COR-L47 (cell line): Measurements from ENCODE around the gene CEBPZ.

Experiments
- DNase-seq: peaks from one replicate; lab custom pipeline; 2025; lab: John Stamatoyannopoulos, UW

CEBPZ gene

GRCh38 chr2:37180640-37181039 is 50.8 kb downstream of the CEBPZ start:
- DNase-seq: no peak

DNA sequence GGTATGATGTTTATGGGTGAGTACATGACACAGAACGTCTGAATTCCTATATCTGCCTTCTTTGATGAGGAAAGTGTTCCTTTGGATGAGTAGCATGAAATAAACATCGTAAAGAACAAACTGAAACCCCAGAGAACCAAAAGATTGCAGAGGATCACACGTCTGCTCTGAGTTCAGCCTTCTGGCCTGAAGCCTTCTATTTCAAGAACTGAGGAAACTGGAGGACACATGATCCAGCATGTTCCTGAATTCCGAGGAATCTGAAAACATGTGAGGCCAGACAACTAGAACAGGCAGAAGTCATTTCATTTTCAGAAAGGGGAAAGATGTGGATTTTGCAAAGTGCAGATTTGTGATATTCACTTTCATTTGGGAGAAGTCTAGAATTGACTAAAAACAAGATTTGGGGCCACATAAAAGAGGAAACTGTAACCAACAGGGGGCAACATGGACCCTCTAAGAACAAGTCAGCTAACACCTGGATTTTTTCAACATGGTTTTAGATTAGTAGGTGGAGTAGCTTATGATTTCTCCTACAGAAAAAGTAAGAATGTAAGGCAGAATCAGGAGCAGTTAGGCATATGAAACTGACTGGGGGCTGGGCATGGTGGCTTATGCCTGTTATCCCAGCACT is 51.3 kb downstream of the CEBPZ start:
- no peak for DNase-seq

DNA sequence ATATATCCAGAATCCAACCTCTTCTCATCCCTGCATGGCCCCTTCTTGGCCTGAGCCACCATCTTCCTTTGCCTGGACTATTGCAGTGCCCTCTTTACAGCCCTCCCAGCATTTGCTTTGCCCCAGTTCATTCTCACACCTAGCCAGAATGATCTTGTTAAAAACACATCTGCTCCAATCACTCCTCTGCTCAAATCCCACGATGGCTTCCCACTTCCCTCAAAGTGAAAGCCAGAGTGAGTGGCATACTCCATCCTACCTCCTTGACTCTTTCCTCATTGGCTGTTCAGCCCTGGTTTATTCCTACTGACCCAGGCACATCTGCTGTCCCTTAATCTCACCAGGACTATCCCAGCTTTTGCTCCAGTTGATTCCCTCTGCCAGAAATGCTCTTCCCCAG is 57.7 kb downstream of the CEBPZ start:
- no peak for DNase-seq

- DNase-seq: no peak
Measured at GRCh38 chr2:37171624-37171950, 59.8 kb downstream of the CEBPZ start.

DNA sequence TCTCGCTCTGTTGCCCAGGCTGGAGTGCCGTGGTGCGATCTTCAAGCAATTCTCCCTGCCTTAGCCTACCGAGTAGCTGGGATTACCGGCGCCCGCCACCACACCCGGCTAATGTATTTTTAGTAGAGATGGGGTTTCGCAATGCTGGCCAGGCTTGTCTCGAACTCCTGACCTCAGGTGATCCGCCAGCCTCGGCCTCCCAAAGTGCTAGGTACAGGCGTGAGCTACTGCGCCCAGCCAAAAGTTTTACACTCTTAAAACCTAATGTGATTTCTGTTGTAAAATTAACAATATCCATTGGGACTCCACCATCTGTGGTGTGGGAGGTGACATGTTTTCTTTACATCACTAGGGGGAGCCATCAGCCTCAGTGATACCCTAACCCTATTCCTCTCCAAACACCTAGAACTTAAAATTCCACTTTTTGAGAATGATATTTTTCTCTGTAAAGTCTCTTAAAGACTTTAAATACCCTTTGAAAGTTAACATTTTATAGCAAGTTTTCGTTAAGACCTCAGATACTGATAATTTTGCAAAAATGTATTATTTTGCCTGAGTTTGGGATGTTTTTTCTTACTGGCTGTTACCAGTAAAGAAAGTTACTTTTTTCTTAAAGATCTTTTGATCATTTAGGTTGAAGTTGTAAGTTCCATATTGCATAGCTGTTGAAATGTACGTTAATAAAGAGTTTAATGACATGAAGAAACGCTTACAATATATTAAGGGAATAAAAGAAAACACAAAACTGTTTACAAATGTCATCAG is 63.0 kb downstream of the CEBPZ start:
- DNase-seq: peak; percentile 7

GRCh38 chr2:37167636-37168180 is 63.7 kb downstream of the CEBPZ start:
- DNase-seq: no peak

DNA sequence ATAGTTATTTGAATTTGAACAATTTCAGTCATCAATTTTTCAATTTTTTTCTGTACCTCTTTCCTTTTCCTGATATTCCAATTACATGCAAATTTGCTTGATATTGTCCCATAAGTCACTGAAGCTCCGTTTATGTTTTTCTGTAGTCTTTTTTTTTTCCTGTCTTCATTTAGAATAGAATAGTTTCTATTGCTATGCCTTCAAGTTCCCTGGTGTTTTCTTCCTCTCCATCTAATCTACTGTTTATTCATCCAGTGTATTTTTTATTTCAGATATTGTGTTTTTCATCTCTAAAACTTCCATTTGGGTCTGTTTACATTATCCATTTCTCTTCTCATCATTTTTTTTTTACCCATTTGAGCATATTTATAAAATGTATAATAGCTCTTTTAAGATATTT is 66.6 kb downstream of the CEBPZ start:
- no peak for DNase-seq

- DNase-seq: peak; percentile 92
Measured at GRCh38 chr2:37156857-37157714, 74.3 kb downstream of the CEBPZ start, which contains the start of gene EIF2AK2. TSS of gene EIF2AK2 (minus strand) at chr2:37156980. CDS start at chr2:37147806, 9,174 bp downstream.

DNA sequence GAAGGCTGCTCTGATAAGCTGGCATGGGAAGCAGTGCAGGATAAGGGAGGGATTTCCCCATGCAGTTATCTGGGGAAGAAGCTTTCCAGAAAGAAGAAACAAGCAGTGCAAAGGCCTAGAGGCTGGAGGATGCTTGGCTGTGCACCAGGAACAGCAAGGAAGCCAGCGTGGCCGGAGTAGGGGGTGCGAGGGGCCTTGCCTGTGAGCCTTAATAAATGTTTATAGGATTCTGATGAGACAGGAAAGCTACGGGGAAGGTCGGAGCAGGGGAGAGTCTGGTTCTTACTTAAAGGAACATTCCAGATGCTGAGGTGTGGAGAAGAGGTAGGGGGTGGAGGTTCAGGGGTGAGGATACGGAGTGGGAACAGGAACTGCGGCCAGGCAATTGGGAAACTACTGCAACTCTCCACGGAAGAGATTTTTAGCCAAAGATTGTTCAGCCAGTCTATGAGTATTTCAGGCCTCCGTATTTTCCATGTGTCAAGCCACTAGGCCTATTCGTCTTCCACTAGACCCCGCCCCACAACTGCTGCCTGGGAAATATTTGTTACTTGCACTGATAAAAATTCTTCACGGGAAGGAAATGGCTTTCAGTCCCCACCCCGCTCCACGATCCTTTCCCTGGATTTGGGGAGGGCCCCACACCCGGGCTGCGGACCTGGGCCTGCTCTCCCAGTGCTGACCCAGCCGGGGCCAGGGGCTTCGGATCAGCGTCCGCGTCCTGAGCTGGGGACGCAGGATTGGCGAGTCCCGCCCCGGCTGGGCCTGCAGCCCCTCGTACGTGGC is 75.1 kb downstream of the CEBPZ start:
- DNase-seq: peak; percentile 43

- DNase-seq: no peak
Measured at GRCh38 chr2:37154785-37155184, 76.6 kb downstream of the CEBPZ start.

GRCh38 chr2:37153224-37153623 is 78.2 kb downstream of the CEBPZ start:
- no peak for DNase-seq
